RPMI7951 (cell line): ENCODE results near the gene THUMPD2. TPM values are rescaled to one million over a fixed set of nuclear protein-coding genes. Genes with fewer than 3 reads are reported as not detected.

Experiments
- DNase-seq: peaks from one replicate; pipeline ENCODE4 v3.0.0-alpha.2; 2012; ENCODE audit warnings: low read depth
- total RNA-seq: library from RNA; depleted of rRNA; stranded (reverse); fragments of >200 nt; shearing (Covaris generic); gene quantifications from 2 replicates; pipeline ENCODE4 v1.2.3, GENCODE V29; 2014

The THUMPD2 gene
- total RNA-seq, 1 experiment from 2014 or later = 6.5 TPM

GRCh38 chr2:39757156-39757555 is 21.9 kb downstream of the THUMPD2 start:
- DNase-seq = no peak

- no peak for DNase-seq
Measured at GRCh38 chr2:39755466-39755865, 23.6 kb downstream of the THUMPD2 start.

- DNase-seq = peak; percentile 51
Measured at GRCh38 chr2:39743269-39743776, 35.7 kb downstream of the THUMPD2 start.

GRCh38 chr2:39741871-39742270 is 37.2 kb downstream of the THUMPD2 start:
- DNase-seq = no peak

GRCh38 chr2:39739386-39739785 is 39.7 kb downstream of the THUMPD2 start:
- no peak for DNase-seq

GRCh38 chr2:39738936-39739335 is 40.1 kb downstream of the THUMPD2 start:
- DNase-seq = no peak

- DNase-seq = peak; percentile 42
Measured at GRCh38 chr2:39737661-39738060, 41.4 kb downstream of the THUMPD2 start.

GRCh38 chr2:39736640-39737039 is 42.4 kb downstream of the THUMPD2 start:
- DNase-seq = peak; percentile 74

- DNase-seq = no peak
Measured at GRCh38 chr2:39735648-39736047, 43.4 kb downstream of the THUMPD2 start.

- DNase-seq = no peak
Measured at GRCh38 chr2:39734445-39734844, 44.6 kb downstream of the THUMPD2 start.

GRCh38 chr2:39733070-39733674 is 45.9 kb downstream of the THUMPD2 start:
- DNase-seq = no peak

- peak; percentile 23 for DNase-seq
Measured at GRCh38 chr2:39732482-39732881, 46.6 kb downstream of the THUMPD2 start.

GRCh38 chr2:39731546-39731945 is 47.5 kb downstream of the THUMPD2 start:
- DNase-seq = peak; percentile 36

- peak; percentile 44 for DNase-seq
Measured at GRCh38 chr2:39730685-39731302, 48.3 kb downstream of the THUMPD2 start.

- no peak for DNase-seq
Measured at GRCh38 chr2:39730276-39730675, 48.8 kb downstream of the THUMPD2 start.

GRCh38 chr2:39728941-39729351 is 50.1 kb downstream of the THUMPD2 start:
- DNase-seq = peak; percentile 68

- peak; percentile 90 for DNase-seq
Measured at GRCh38 chr2:39728085-39728484, 51.0 kb downstream of the THUMPD2 start.

- peak; percentile 52 for DNase-seq
Measured at GRCh38 chr2:39725401-39725800, 53.7 kb downstream of the THUMPD2 start.

GRCh38 chr2:39724828-39725144 is 54.3 kb downstream of the THUMPD2 start:
- peak; percentile 21 for DNase-seq

GRCh38 chr2:39723946-39724827 is 54.9 kb downstream of the THUMPD2 start:
- DNase-seq = peak; percentile 28

GRCh38 chr2:39723497-39723896 is 55.6 kb downstream of the THUMPD2 start:
- DNase-seq = no peak

- DNase-seq = no peak
Measured at GRCh38 chr2:39720970-39721369, 58.1 kb downstream of the THUMPD2 start.

- DNase-seq = no peak
Measured at GRCh38 chr2:39719317-39719716, 59.7 kb downstream of the THUMPD2 start.
